Cardiac muscle cell (in vitro differentiated cells and primary cell): ENCODE data around the gene DERL3. TPM values are rescaled to one million over a fixed set of nuclear protein-coding genes. Genes with fewer than 3 reads are reported as not detected.

Experiments
- DNase-seq, 2 donors: peaks; one replicate each; pipeline versions ENCODE4 v3.0.0 to v3.0.0-alpha.2; 2010 to 2017; ENCODE audit warnings: low read depth in 1 of 2, low spot score in 1 of 2
- H3K27ac ChIP-seq: fragments of 200-600 bp; sonication (generic); 2 replicates; pipeline ENCODE4 v1.5.1; 2016
- H3K27me3 ChIP-seq: fragments of 200-600 bp; sonication (generic); 2 replicates; pipeline ENCODE4 v1.6.0; 2016; ENCODE audit warnings: control low read depth
- H3K36me3 ChIP-seq: fragments of 200-600 bp; sonication (generic); 2 replicates; pipeline ENCODE4 v1.5.1; 2016; ENCODE audit warnings: control low read depth
- H3K4me1 ChIP-seq: fragments of 200-600 bp; sonication (generic); 2 replicates; pipeline ENCODE4 v1.8.1; 2017; ENCODE audit warnings: low read depth, mild to moderate bottlenecking, mixed run types
- H3K4me3 ChIP-seq: fragments of 200-600 bp; sonication (generic); 2 replicates; pipeline ENCODE4 v1.5.1; 2016; ENCODE audit warnings: mild to moderate bottlenecking
- H3K9me3 ChIP-seq: fragments of 200-600 bp; sonication (generic); 2 replicates; pipeline ENCODE4 v1.5.1; 2017; ENCODE audit warnings: low read depth, mild to moderate bottlenecking, control low read depth
- CTCF ChIP-seq: IDR thresholded peaks from 2 replicates; pipeline ENCODE4 v1.5.1; 2012; ENCODE audit warnings: low read depth, mild to moderate bottlenecking, low read length
- polyA plus RNA-seq: library from polyadenylated mRNA; unstranded; fragments of >200 nt; fragmentation: Nextera tagmentation; extraction: Ambion mirVana; gene quantifications from 2 replicates; pipeline ENCODE4 v1.2.1, GENCODE V29; 2016
- total RNA-seq: library from RNA; depleted of rRNA; stranded (reverse); fragments of >200 nt; gene quantifications from 2 replicates; pipeline ENCODE4 v1.2.3, GENCODE V29; 2016

The DERL3 gene
- total and polyA plus RNA-seq, 2 experiments from 2014 or later, result 18.0 to 55.3 TPM

- no peak for DNase-seq
- TF ChIP-seq CTCF, result no peak
- no peaks in the 10 kb centered on the region for H3K9me3 ChIP-seq
- H3K4me3 ChIP-seq, result no peak overlapping the region
- H3K4me1 ChIP-seq, result peaks cover 53% of the 10 kb centered on the region
- H3K36me3 ChIP-seq, result no peaks in the 10 kb centered on the region
- H3K27me3 ChIP-seq, result no peaks in the 10 kb centered on the region
- H3K27ac ChIP-seq, result peak overlapping the region; percentile 86
Measured at GRCh38 chr22:23845265-23846080, 6.7 kb upstream of the DERL3 start.

GRCh38 chr22:23844739-23845202 lies 6.0 kb upstream of the DERL3 start:
- H3K27ac ChIP-seq, result peak overlapping the region; percentile 67
- peaks cover 53% of the 10 kb centered on the region for H3K4me1 ChIP-seq
- no peaks in the 10 kb centered on the region for H3K27me3 ChIP-seq
- H3K9me3 ChIP-seq, result no peaks in the 10 kb centered on the region
- no peak for DNase-seq
- no peak for TF ChIP-seq CTCF
- H3K4me3 ChIP-seq, result no peak overlapping the region
- H3K36me3 ChIP-seq, result no peaks in the 10 kb centered on the region

GRCh38 chr22:23842599-23842998 lies 3.8 kb upstream of the DERL3 start:
- Histone ChIP-seq H3K27me3 (no peaks in the 10 kb centered on the region), H3K4me3 (no peak overlapping the region), H3K27ac (peak overlapping the region; percentile 92), H3K4me1 (peaks cover 52% of the 10 kb centered on the region), H3K36me3 (no peaks in the 10 kb centered on the region), H3K9me3 (no peaks in the 10 kb centered on the region)
- no peak for DNase-seq
- TF ChIP-seq CTCF, result no peak

GRCh38 chr22:23841736-23842445 lies 3.1 kb upstream of the DERL3 start:
- Histone ChIP-seq H3K27ac (peak overlapping the region; percentile 92), H3K4me1 (peaks cover 49% of the 10 kb centered on the region), H3K27me3 (no peaks in the 10 kb centered on the region), H3K36me3 (no peaks in the 10 kb centered on the region), H3K4me3 (no peak overlapping the region), H3K9me3 (no peaks in the 10 kb centered on the region)
- DNase-seq, result peak in 1 of 2 donors; percentile 90
- no peak for TF ChIP-seq CTCF

GRCh38 chr22:23841292-23841691 lies 2.5 kb upstream of the DERL3 start:
- Histone ChIP-seq H3K27me3 (no peaks in the 10 kb centered on the region), H3K4me3 (no peak overlapping the region), H3K4me1 (peaks cover 45% of the 10 kb centered on the region), H3K36me3 (no peaks in the 10 kb centered on the region), H3K9me3 (no peaks in the 10 kb centered on the region), H3K27ac (peak overlapping the region; percentile 92)
- no peak for TF ChIP-seq CTCF
- no peak for DNase-seq
